HuH-7.5 (cell line): ENCODE data around the gene ERN2.
A peak's percentile ranks its signal among the peaks of the same experiment; 100 is the strongest.

Experiments
- DNase-seq: peaks from one replicate; pipeline ENCODE4 v3.0.0; 2011; ENCODE audit warnings: low spot score

ERN2 gene

DNA sequence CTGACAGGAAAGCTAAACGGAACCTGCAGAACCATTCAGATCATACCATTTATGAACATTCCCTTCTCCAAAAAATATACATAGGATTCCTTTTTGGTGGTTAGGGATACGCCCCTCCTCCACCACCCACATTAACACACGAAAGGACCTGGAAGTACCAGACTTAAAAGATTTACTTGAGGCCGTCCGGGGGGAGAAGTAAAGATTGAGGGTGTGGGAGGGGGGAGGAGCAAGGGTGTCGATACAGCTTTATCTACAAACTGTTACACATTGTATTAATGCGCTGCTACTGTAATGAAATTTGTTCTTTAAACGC is 72.4 kb downstream of the ERN2 start:
- peak; percentile 15 for DNase-seq
